T47D (cell line): ENCODE measurements around the gene SYTL3.
"Not testable (repeated sequence)": the region's sequence is repeated elsewhere in the genome, so short reads cannot be mapped to it uniquely, and the experiment has no call there.

Source experiments
- DNase-seq, 2 experiments: peaks; one replicate each; pipeline versions ENCODE4 v3.0.0 to v3.0.0-alpha.2; 2011 to 2012; ENCODE audit warnings: low read depth in 1 of 2, low spot score in 1 of 2
- JUND ChIP-seq: IDR thresholded peaks from 2 replicates; pipeline ENCODE4 v1.6.1; 2012; ENCODE audit warnings: low read depth
- in situ Hi-C: cut with HindIII; loops from 2 replicates; pipeline ENCODE4 v1.10.0; 2016; ENCODE audit warnings: low sequenced_read_pairs, low pct_unique_long_range_greater_than_20kb

The SYTL3 gene

DNA sequence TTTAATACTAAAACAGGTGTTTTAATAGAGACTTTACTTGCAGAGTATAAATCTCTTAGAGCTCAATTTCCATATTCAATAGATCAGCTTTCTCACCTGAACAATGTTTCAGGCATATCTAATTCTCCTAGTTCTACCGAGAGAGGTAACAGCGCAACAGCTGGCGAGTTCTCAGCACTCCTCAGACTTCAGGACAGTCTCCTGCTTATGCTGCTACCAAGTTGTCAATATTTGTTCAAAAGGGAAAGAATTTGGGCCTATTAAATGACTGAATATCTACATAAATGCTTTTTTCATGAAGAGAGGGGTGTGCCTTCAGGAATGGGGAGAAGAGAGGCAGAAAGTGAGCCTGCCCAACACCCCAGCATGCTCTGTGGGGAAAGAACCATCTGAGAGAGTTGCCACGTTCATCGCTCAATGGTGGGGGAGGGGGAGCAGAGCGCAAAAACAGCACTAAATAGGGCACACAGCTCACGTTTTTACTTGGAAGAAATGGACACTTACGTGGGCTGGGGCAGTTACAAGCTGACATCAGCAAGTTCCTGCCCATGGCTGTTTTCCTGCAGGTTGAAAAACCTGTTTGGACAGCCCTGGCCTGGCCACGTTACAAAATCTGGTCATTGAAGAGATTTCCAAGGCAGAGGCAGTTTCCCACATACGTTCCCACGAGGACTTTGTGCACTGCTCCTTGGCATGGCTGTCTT is 131.3 kb downstream of the SYTL3 start:
- in situ Hi-C loops, result no loop called here
- TF ChIP-seq JUND, result no peak
- peak; percentile 51 to 90 for DNase-seq

DNA sequence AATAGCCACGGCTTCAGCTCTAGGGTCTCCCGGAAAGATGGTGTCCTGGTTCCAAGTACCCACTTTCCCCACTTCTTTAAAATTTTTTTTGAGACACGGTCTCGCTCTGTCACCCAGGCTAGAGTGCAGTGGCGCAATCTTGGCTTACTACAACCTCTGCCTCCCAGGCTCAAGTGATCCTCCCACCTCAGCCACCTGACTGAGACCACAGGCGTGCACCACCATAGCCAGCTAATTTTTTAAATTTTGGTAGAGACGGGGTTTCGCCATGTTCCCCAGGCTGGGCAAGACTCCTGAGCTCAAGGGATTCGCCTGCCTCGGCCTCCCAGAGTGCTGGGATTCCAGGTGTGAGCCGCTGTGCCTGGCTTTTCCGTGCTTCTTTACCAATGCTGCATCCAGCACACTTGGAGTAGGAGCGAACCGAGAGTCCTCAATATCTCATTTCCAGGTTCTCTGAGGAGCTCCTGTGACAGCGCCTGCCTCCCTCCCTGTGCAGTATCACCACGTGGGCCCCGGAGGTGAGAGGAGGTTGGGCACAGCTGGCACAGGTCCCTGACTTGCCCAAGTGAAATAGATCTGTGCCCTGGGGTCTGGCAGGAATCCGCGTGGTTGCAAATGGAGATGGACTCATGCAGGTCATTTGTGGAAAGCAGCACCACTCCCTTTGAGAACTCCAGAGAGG is 132.0 kb downstream of the SYTL3 start:
- DNase-seq, result no peak
- TF ChIP-seq JUND, result no peak
- in situ Hi-C loops, result no loop called here

DNA sequence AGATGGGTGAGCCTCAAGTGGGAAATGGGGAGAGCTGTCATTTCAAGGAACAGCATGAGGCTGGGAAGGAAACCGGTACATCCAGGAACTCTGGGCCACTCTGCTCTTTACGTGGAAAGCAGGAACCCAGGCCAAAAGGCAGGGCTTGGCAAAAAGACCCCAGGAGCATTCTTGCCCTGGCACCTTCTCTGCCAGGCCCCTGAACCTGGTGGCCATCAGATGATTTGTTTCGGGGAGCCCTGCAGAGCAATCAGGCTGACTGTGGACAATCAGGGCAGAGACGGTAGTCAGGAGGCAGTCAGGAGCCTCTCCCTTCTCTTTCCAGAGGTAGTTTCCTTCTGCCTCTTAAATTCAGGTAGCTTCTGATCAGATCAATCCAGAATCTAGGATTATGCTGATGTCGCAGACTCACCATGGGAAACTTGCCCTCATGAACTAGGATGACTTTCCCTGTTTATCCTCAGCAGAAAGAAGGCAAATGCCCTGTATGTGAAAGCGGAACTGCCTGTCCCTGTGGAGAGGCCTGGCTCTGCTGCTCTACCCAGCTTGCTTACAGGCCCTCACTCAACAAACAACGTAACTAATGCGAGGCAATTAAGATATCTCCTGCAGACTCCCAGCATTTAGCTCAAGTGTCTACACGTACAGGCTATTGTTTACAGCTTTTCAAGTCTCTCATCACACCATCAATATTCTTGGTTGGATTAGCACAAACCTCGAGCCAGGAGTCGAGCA is 132.7 kb downstream of the SYTL3 start:
- no peak for TF ChIP-seq JUND
- in situ Hi-C loops, result no loop called here
- no peak for DNase-seq

DNA sequence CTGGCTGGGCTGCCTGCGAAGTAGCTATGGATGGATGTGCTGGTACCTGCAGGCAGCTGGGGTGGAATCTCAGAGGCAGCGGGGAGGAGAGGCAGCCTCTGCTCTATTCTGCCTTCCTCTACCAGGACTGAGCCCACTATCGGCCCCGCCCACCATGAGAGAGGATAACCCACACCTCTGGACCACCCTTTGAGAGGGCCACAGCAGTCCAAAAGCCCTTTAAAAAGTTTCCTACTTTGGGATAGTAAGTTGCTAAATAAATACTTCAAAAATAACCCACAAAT is 133.3 kb downstream of the SYTL3 start:
- DNase-seq, result no peak
- in situ Hi-C loops, result no loop called here
- no peak for TF ChIP-seq JUND

DNA sequence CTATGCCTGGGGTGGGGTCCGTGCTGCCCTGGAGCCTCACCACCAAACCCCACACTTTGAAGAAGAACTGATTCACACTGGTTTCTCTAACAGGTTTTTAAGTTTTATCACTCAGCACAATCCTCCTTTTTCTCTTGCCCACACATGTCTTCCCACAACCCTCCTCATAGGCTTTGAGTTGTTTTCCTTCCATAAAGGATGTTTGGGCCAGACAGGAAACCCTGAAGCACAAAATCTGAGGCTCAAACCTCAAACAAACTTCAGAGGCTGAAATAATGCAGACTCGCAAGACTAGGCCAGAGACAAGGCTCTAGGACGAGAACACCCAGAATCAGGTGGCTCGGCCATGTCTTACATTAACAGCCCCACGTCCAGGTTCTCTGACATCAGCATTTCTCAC is 134.0 kb downstream of the SYTL3 start:
- no peak for DNase-seq
- in situ Hi-C loops, result no loop called here
- no peak for TF ChIP-seq JUND

DNA sequence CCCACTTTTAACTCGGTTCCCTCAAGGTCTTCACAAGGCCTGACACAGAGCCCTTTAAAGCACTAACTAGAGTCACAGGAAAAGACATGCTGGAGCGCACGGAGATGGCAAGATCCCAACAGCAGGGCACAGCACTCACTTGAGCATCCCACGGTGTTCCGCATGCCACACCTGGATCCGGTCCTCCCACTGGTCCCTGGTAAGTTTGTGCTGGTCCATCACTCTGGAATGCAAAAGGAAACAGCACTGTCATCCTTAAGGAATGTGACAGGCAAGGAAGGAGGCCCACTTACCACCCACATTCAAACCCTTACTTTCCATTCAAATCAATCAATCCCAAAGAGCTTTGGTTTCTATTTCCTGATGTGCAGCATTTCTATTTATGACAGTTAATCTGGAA is 134.7 kb downstream of the SYTL3 start:
- no peak for TF ChIP-seq JUND
- no peak for DNase-seq
- in situ Hi-C loops, result no loop called here

DNA sequence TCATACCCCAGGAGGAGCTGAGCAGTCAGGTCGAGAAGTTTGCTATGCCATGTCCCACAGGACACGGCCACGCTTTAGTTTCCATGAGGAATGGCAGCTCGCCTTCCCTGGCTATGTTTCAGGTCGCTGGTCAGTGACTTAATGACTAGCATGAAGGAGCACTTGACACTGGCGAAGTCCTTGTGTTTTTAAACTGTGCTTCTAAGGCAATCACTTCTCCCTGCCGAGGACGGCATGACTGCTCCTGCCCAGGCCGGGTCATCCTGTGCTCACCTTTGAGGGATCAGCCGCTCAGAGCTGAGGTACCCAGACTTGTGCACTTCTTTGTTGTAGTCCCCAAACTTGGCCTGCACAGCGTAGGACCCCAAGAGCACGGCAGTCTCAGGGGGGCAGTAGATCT is 135.2 kb downstream of the SYTL3 start:
- no peak for DNase-seq
- in situ Hi-C loops, result no loop called here
- TF ChIP-seq JUND, result no peak

DNA sequence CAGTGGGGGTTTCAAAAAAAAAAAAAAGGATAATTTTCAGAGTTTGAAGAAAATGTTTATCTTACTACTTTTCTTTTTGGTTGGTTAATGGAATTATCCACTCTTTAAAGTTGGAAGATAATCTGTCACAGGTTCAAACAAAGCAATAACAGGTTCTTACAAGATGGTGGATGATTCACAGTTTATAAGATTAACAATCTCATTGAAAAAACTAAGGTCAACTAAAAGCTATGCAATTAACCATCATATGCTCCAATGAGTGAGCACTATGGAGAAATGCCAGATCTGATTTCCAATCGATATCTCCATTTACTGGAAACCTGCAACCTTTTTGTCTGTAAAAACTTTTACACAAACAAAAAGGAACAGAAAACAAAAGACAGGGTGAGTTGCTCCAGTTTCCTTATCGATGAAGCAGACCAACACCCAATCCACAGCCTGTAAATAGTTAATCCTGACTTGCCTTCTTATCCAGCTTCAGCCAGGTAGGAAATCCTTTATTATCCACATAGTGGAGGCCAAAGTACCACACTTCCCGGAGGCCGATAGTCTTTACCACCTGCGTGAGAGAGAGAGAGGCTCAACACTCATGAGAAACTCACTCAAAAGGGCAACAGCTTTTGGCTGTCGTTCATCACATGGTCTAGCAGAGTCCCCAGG is 136.9 kb downstream of the SYTL3 start:
- in situ Hi-C loops, result no loop called here
- no peak for TF ChIP-seq JUND
- no peak for DNase-seq

DNA sequence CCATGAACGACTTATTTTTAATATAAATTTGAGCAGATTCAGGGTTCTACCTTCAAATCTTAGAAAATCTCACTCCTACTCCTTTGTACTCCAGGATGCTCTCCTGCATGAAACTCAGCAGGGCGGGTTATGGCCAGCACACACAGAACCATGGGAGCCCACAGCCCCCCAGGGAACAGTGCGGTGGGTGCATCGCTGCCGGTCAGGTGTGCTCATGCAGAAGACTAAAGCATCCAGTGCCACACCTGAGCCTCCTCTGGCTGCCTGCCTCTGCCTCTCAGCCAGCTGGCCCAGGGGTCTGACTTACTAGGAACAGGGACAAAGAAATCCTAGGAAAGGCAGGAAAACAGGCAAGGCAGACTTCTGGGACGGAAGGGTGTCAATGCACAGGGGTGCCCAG is 137.5 kb downstream of the SYTL3 start:
- no peak for DNase-seq
- TF ChIP-seq JUND, result no peak
- in situ Hi-C loops, result no loop called here

DNA sequence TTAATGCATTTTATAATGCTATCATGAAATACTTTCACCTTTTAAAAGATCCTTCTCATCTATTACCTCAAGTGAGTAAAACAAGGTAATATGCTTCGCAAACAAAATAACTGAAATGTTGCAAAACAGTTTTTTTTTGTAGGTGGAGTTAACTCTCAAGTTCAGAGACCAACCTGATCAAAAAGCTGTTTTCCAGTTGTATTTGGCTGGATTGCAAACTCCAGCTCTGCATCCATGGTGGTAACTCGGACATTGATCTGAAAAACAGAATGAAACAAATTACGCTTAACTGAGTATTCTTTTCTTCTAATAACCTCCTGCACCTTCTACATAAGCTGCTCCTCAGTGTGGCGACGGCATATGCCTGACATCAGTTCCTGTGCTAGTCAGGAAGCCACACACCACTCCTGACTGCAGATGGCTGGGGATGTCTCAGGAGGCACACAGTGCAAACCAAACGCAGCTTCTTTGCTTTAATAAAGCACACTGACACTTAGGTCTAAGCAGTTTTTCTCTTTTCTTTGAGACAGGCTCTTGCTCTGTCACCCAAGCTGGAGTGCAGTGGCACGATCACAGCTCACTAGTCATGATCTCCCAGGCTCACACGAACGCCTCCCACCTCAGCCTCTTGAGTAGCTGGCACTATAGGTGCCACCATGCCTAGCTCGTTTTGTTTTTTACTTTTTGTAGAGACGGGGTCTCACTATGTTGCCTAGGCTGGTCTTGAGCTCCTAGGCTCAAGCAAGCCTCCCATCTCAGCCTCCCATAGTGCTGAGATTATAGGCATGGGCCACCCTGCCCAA is 139.5 kb downstream of the SYTL3 start:
- in situ Hi-C loops, result no loop called here
- no peak for TF ChIP-seq JUND
- no peak for DNase-seq

DNA sequence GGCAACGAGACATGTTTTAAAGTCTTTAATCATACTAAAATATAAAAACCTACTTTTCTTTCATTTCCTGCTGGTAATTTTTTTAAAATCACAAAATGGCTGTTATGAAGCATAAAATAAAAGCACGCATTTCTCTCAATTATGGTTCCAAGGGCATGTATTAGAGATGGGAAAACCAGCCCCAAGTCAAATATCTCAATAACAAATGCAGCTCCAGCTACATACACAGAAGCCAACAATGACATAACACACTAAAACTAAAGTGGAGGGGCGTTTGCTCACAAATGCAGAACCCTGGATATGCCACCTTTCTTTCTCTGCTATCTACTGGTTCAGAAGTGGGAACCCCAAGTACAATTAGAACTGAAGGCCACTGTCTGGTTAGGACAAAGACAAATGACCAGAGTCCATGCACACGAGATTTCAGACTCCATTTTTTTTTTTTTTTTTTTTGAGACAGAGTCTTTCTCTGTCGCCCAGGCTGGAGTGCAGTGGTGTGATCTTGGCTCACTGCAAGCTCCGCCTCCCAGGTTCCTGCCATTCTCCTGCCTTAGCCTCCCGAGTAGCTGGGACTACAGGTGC is 141.5 kb downstream of the SYTL3 start:
- TF ChIP-seq JUND, result no peak
- in situ Hi-C loops, result no loop called here
- DNase-seq, result no peak

DNA sequence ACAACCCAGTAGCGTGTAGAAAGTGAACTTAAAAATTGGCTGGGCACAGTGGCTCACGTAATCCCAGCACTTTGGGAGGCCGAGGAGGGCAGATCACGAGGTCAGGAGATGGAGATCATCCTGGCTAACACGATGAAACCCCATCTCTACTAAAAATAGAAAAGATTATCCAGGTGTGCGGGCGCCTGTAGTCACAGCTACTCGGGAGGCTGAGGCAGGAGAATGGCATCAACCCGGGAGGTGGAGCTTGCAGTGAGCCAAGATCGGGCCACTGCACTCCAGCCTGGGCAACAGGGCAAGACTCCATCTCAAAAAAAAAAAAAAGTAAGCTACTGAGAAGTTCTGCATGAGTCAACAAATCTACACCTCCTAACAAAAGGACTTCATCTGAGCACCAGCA is 142.7 kb downstream of the SYTL3 start:
- in situ Hi-C loops, DNase-seq: not testable (repeated sequence)
